ENCODE data around the gene TBPL1. TPM values are rescaled to one million over a fixed set of nuclear protein-coding genes. Genes with fewer than 3 reads are reported as not detected.

The TBPL1 gene
- total RNA-seq, 1 donor from 2014 or later: 17.7 TPM

DNA sequence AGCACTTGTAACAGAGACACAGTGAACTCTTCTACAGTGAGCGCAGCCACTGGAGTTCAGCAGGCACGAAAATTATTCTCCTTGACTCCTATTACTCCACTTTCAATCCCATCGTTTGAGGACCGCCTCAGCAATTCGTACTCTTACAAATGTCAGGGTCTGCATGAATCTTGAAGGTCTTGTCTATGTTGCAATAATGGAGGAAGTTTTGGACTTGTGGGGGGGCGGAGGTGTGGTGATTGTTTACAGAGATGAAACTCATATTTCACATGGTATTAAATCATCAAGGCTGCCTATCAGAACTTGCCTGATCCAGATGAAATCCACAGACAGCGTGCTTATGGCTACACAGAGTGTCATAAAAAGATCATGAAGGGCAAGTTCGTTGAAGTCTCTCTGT is 57.4 kb downstream of the TBPL1 start:
- intact Hi-C loops (cut with DNase I): no loop called here
- no peaks in the 10 kb centered on the region for H3K27me3 ChIP-seq

DNA sequence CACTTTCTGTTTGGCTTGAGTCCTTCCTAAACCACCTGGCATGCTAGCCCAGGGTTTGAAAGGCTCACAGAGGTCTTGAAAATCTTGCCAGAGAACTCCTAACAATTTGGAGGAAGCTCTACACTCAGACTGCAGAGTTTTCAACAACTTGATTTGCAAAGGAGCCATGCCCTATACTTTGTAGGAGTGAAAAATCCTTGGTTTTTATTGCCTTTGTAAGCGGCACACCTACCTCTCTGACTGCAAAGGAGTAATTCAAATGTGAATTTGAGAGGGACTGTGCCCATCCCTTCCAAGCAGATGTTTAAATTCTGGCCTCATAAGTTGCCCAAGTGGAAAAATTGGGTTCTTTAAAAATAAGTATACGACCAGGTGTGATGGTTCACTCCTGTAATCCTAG is 58.0 kb downstream of the TBPL1 start:
- intact Hi-C loops (cut with DNase I): no loop called here
- H3K36me3 ChIP-seq: no peaks in the 10 kb centered on the region
- H3K4me3 ChIP-seq: no peak overlapping the region
- H3K9me3 ChIP-seq: no peaks in the 10 kb centered on the region
- TF ChIP-seq, protein P1, sequence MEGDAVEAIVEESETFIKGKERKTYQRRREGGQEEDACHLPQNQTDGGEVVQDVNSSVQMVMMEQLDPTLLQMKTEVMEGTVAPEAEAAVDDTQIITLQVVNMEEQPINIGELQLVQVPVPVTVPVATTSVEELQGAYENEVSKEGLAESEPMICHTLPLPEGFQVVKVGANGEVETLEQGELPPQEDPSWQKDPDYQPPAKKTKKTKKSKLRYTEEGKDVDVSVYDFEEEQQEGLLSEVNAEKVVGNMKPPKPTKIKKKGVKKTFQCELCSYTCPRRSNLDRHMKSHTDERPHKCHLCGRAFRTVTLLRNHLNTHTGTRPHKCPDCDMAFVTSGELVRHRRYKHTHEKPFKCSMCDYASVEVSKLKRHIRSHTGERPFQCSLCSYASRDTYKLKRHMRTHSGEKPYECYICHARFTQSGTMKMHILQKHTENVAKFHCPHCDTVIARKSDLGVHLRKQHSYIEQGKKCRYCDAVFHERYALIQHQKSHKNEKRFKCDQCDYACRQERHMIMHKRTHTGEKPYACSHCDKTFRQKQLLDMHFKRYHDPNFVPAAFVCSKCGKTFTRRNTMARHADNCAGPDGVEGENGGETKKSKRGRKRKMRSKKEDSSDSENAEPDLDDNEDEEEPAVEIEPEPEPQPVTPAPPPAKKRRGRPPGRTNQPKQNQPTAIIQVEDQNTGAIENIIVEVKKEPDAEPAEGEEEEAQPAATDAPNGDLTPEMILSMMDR (IDR thresholded peaks at IDR 0.05): no peak
- TF ChIP-seq POLR2AphosphoS5 (IDR thresholded peaks at IDR 0.05; ENCODE audit: insufficient read depth in 1 of 2, low read depth in 1 of 2) (no peak), POLR2A (IDR thresholded peaks at IDR 0.05) (no peak)
- no peaks in the 10 kb centered on the region for H3K27me3 ChIP-seq
- no peak for DNase-seq (ENCODE audit: extremely low spot score in 2 of 2)
- H3K27ac ChIP-seq: no peak overlapping the region
- peaks cover 12% of the 10 kb centered on the region for H3K4me1 ChIP-seq

More for the DNA sequence above, 57.4 kb downstream of the TBPL1 start:
- H3K4me3 ChIP-seq: no peak overlapping the region
- TF ChIP-seq, protein P1 (IDR thresholded peaks at IDR 0.05): no peak
- TF ChIP-seq POLR2AphosphoS5 (IDR thresholded peaks at IDR 0.05; ENCODE audit: insufficient read depth in 1 of 2, low read depth in 1 of 2) (no peak), POLR2A (IDR thresholded peaks at IDR 0.05) (no peak)
- H3K4me1 ChIP-seq: peaks cover 12% of the 10 kb centered on the region
- no peaks in the 10 kb centered on the region for H3K9me3 ChIP-seq
- H3K36me3 ChIP-seq: no peaks in the 10 kb centered on the region
- no peak for DNase-seq (ENCODE audit: extremely low spot score in 2 of 2)
- H3K27ac ChIP-seq: no peak overlapping the region

- H3K27ac ChIP-seq: no peak overlapping the region
- intact Hi-C loops (cut with DNase I): no loop called here
- H3K4me3 ChIP-seq: no peak overlapping the region
- H3K4me1 ChIP-seq: no peaks in the 10 kb centered on the region
- no peak for DNase-seq (ENCODE audit: extremely low spot score in 2 of 2)
- H3K36me3 ChIP-seq: no peaks in the 10 kb centered on the region
- H3K9me3 ChIP-seq: no peaks in the 10 kb centered on the region
- no peaks in the 10 kb centered on the region for H3K27me3 ChIP-seq
- TF ChIP-seq, protein P1 (IDR thresholded peaks at IDR 0.05): no peak
- TF ChIP-seq POLR2AphosphoS5 (IDR thresholded peaks at IDR 0.05; ENCODE audit: insufficient read depth in 1 of 2, low read depth in 1 of 2): no peak
- no peak for TF ChIP-seq POLR2A (IDR thresholded peaks at IDR 0.05)
These were observed 61.6 kb downstream of the TBPL1 start for GRCh38 chr6:134014588-134015137.

GRCh38 chr6:134015719-134016557 is 62.9 kb downstream of the TBPL1 start:
- Histone ChIP-seq H3K27ac (no peak overlapping the region), H3K4me1 (peaks cover 4% of the 10 kb centered on the region)

More at GRCh38 chr6:134015719-134016557, 62.9 kb downstream of the TBPL1 start:
- Histone ChIP-seq H3K4me3 (no peak overlapping the region), H3K9me3 (no peaks in the 10 kb centered on the region), H3K27me3 (no peaks in the 10 kb centered on the region), H3K36me3 (no peaks in the 10 kb centered on the region)
- no peak for DNase-seq (ENCODE audit: extremely low spot score in 2 of 2)
- TF ChIP-seq POLR2AphosphoS5 (IDR thresholded peaks at IDR 0.05; ENCODE audit: insufficient read depth in 1 of 2, low read depth in 1 of 2) (no peak), POLR2A (IDR thresholded peaks at IDR 0.05) (no peak)
- TF ChIP-seq, protein P1 (IDR thresholded peaks at IDR 0.05): no peak
- intact Hi-C loops (cut with DNase I): no loop called here
